ENCODE data around the gene STARD13. TPM values are rescaled to one million over a fixed set of nuclear protein-coding genes. Genes with fewer than 3 reads are reported as not detected.
A peak's percentile ranks its signal among the peaks of the same experiment; 100 is the strongest.

STARD13 gene
- total RNA-seq, 1 experiment from 2014 or later, result 2.1 TPM

- no peak overlapping the region for H4K8ac ChIP-seq (replicated peaks; ENCODE audit: insufficient read length, low read depth, low read length)
- no peak overlapping the region for H3K9ac ChIP-seq (ENCODE audit: extremely low read depth, insufficient read length, low read length)
- H3K14ac ChIP-seq (ENCODE audit: insufficient read depth, low read length), result no peak overlapping the region
- H3K9me3 Mint-ChIP-seq, result no peaks in the 10 kb centered on the region
- H3K23ac ChIP-seq (ENCODE audit: insufficient read length, low read depth, low read length), result no peak overlapping the region
- no peaks in the 10 kb centered on the region for H3K36me3 Mint-ChIP-seq (ENCODE audit: insufficient read depth in 1 of 3, low read depth in 3 of 3)
- no peak overlapping the region for H3K27ac ChIP-seq (ENCODE audit: insufficient read length, low read depth, low read length)
- no peak overlapping the region for H3K18ac ChIP-seq (ENCODE audit: insufficient read length, low read depth, low read length)
- H3K4me1 Mint-ChIP-seq, result peaks cover 4 to 6% of the 10 kb centered on the region in 2 experiments
- H3K4ac ChIP-seq (ENCODE audit: low read depth, low read length), result no peak overlapping the region
- no peak for DNase-seq
- no CpG with 5 or more reads among the region's 4 CpGs for WGBS (ENCODE audit: extremely low coverage, insufficient read length, low lambda C conversion rate)
- no peak overlapping the region for H2BK15ac ChIP-seq (ENCODE audit: low read depth, low read length)
- no peak overlapping the region for H3K56ac ChIP-seq (ENCODE audit: insufficient read length, low read depth, low read length)
- no peaks in the 10 kb centered on the region; the same call in 1 of the 2 replicates for H3K4me1 ChIP-seq (ENCODE audit: insufficient read depth, low read length)
- peak overlapping the region in 2 of 3 experiments; percentile 18 to 44; a peak in 1 of 7 replicates for H3K27ac Mint-ChIP-seq
- H2AFZ ChIP-seq (ENCODE audit: low read length), result no peak overlapping the region
- H3K23me2 ChIP-seq (ENCODE audit: insufficient read length, low read depth, low read length, poor library complexity, severe bottlenecking), result no peaks in the 10 kb centered on the region
- H3K4me3 Mint-ChIP-seq, result no peak overlapping the region
- no peak overlapping the region for H2AK5ac ChIP-seq (ENCODE audit: insufficient read length, low read length)
- no peaks in the 10 kb centered on the region for H3K79me2 ChIP-seq (ENCODE audit: insufficient read depth, low read length)
- H3K79me1 ChIP-seq (ENCODE audit: insufficient read depth, low read depth, low read length, poor library complexity, severe bottlenecking), result no peaks in the 10 kb centered on the region
- H4K91ac ChIP-seq (ENCODE audit: insufficient read length, low read depth, low read length), result no peak overlapping the region
- H4K5ac ChIP-seq (ENCODE audit: insufficient read length, low read depth, low read length), result no peak overlapping the region
- no peak overlapping the region for H2BK20ac ChIP-seq (ENCODE audit: low read depth, low read length, poor library complexity, severe bottlenecking)
- H3K27me3 Mint-ChIP-seq (ENCODE audit: low read depth), result no peaks in the 10 kb centered on the region
- no peaks in the 10 kb centered on the region for H4K20me1 ChIP-seq (ENCODE audit: control insufficient read depth, insufficient read depth, insufficient read length)
- H2BK5ac ChIP-seq (ENCODE audit: insufficient read length, low read length), result no peak overlapping the region
- no peak for TF ChIP-seq CTCF (conservative IDR thresholded peaks at IDR 0.05)
- H3K27me3 ChIP-seq (ENCODE audit: insufficient read depth, low read length), result no peaks in the 10 kb centered on the region; the same call in 1 of the 2 replicates
- H2BK12ac ChIP-seq (ENCODE audit: insufficient read length, low read depth, low read length), result no peak overlapping the region
- no peak overlapping the region for H3K4me2 ChIP-seq (ENCODE audit: insufficient read depth, insufficient read length, low read length)
- no peak overlapping the region for H2BK120ac ChIP-seq (ENCODE audit: low read depth, low read length, poor library complexity, severe bottlenecking)
- no peaks in the 10 kb centered on the region for H3K9me3 ChIP-seq (ENCODE audit: control insufficient read depth, low read depth, low read length)
- no peak overlapping the region for H3T11ph ChIP-seq (ENCODE audit: low read length)
These were observed 13.8 kb downstream of the STARD13 start for GRCh38 chr13:33271759-33272158.

All from H9 (cell line).